HepG2 (cell line): Measurements from ENCODE around the gene MRGPRG. TPM values are rescaled to one million over a fixed set of nuclear protein-coding genes. Genes with fewer than 3 reads are reported as not detected.

Source experiments
- AKAP8 ChIP-seq: sonication (generic); formaldehyde crosslinking; IDR thresholded peaks from 2 replicates; pipeline ENCODE4 v1.5.1; 2020; ENCODE audit warnings: mild to moderate bottlenecking, missing genetic modification reagents
- ARNT ChIP-seq: fragments of 450-650 bp; IDR thresholded peaks from 2 replicates; pipeline ENCODE4 v1.6.1; 2017
- CBX1 ChIP-seq: IDR thresholded peaks from one replicate; pipeline ENCODE4 v1.6.1; 2016; ENCODE audit warnings: antibody characterized with exemption, low read depth
- FOXA1 ChIP-seq, 2 experiments: fragments of 450-650 bp in 1 of 2; sonication (generic) in 1 of 2; formaldehyde crosslinking in 1 of 2; IDR thresholded peaks; 2 replicates each; pipeline versions ENCODE4 v1.4.0 to v1.6.1; 2016 to 2020; ENCODE audit warnings: missing genetic modification reagents in 1 of 2
- GTF2F1 ChIP-seq: fragments of 150-350 bp; IDR thresholded peaks from 2 replicates; pipeline ENCODE4 v1.6.1; 2014; ENCODE audit warnings: low read length
- IRX3 ChIP-seq: sonication (generic); formaldehyde crosslinking; IDR thresholded peaks from 2 replicates; pipeline ENCODE4 v1.8.1; 2023; ENCODE audit warnings: mild to moderate bottlenecking, low read depth, missing genetic modification reagents, borderline replicate concordance
- NBN ChIP-seq: fragments of 450-650 bp; conservative IDR thresholded peaks from 2 replicates; pipeline ENCODE4 v1.6.1; 2017
- RBAK ChIP-seq: sonication (generic); formaldehyde crosslinking; IDR thresholded peaks from 2 replicates; pipeline ENCODE4 v1.5.1; 2020; ENCODE audit warnings: mild to moderate bottlenecking, missing genetic modification reagents
- ZNF569 ChIP-seq: sonication (generic); formaldehyde crosslinking; IDR thresholded peaks from 2 replicates; pipeline ENCODE4 v1.5.0; 2020; ENCODE audit warnings: mild to moderate bottlenecking, missing genetic modification reagents, moderate library complexity, borderline replicate concordance
- ZNF737 ChIP-seq: sonication (generic); formaldehyde crosslinking; IDR thresholded peaks from 2 replicates; pipeline ENCODE4 v1.5.0; 2020; ENCODE audit warnings: missing genetic modification reagents, mild to moderate bottlenecking, borderline replicate concordance
- polyA plus RNA-seq, 8 experiments: library from polyadenylated mRNA; depleted of rRNA in 3 of 8; stranded (reverse) in 7 of 8; unstranded in 1 of 8; fragments of >200 nt; fragmentation: Illumina TruSeq in 4 of 8; extraction: Trizol in 4 of 8; gene quantifications; 2 replicates each; pipeline versions ENCODE4 v1.2.1 to v1.2.3, GENCODE V29; 2011 to 2016; ENCODE audit warnings: low read depth in 4 of 8, missing spikeins in 1 of 8, mixed read lengths in 1 of 8; ENCODE audit not compliant: insufficient read depth in 1 of 8
- total RNA-seq, 5 experiments: library from RNA; depleted of rRNA; stranded (reverse); fragments of >200 nt; fragmentation: Illumina TruSeq; extraction: Trizol; gene quantifications; 2 replicates each; pipeline ENCODE4 v1.2.3, GENCODE V29; 2016; ENCODE audit warnings: low read depth in 1 of 5
- TF ChIP-seq, protein P1 (sequence below): sonication (generic); formaldehyde crosslinking; IDR thresholded peaks from 2 replicates; pipeline ENCODE4 v1.4.0; 2020; ENCODE audit warnings: low read depth, missing genetic modification reagents
- TF ChIP-seq, protein P2 (sequence below): sonication (generic); formaldehyde crosslinking; IDR thresholded peaks from 2 replicates; pipeline ENCODE4 v1.4.0; 2020; ENCODE audit warnings: missing genetic modification reagents, mild to moderate bottlenecking, borderline replicate concordance
- TF ChIP-seq, protein P3 (sequence below), 2 experiments: sonication (generic) in 1 of 2; formaldehyde crosslinking in 1 of 2; IDR thresholded peaks; 2 replicates each; pipeline versions ENCODE4 v1.5.1 to v1.6.1; 2011 to 2020; ENCODE audit warnings: borderline replicate concordance in 1 of 2, low read depth in 1 of 2, low read length in 1 of 2, mild to moderate bottlenecking in 1 of 2, missing genetic modification reagents in 1 of 2, moderate library complexity in 1 of 2

Gene MRGPRG
- total and polyA plus RNA-seq, 2 of the 13 experiments (the other 11 are each of a cell fraction or from before 2014, with no cell fraction given) = not detected

DNA sequence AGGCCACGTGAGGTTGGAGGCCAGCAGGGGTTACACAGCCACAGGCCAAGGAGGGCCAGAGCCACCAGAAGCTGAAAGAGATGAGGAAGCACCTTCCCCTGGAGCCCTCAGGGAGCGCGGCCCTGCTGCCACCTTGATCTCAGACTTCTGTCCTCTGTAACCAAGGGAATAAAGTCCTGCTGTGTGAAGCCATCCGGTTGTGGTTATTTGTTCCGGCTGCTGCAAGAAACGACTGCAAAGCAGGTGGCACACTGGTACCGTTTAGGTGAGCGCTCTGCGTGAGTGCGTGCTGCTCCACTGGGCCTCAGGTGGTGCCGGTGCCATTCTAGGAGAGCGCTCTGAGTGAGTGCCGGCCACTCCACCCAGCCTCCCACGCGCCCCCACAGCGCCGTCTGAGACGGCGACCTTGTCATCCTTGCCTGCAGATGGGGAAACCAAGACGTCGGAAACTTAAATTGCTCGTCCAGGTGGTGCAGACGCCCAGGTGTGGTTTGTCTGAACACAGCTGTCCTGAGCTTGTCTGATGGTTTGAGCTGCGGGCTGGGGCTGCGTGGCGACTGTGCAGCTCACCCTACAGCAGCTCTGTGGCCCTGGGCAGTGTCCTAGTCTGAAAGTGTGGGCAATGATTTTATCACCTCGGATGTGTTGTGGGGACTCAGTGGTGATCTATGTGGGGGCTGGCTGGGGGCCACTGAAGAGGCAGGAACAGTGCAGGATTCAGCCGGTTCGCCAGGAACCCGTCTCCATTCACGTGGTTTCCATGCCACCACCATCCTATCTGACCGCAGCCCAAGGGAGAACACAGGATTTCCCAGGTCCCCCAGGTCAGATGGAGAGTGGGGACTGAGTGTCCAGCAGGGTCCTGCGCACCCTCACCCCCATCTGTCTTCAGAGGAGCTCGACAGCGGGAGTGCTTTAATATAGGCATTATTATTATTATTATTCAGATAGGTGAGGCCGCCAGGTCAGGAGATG, 4.6 kb upstream of the MRGPRG start (continued):
- TF ChIP-seq, protein P1, sequence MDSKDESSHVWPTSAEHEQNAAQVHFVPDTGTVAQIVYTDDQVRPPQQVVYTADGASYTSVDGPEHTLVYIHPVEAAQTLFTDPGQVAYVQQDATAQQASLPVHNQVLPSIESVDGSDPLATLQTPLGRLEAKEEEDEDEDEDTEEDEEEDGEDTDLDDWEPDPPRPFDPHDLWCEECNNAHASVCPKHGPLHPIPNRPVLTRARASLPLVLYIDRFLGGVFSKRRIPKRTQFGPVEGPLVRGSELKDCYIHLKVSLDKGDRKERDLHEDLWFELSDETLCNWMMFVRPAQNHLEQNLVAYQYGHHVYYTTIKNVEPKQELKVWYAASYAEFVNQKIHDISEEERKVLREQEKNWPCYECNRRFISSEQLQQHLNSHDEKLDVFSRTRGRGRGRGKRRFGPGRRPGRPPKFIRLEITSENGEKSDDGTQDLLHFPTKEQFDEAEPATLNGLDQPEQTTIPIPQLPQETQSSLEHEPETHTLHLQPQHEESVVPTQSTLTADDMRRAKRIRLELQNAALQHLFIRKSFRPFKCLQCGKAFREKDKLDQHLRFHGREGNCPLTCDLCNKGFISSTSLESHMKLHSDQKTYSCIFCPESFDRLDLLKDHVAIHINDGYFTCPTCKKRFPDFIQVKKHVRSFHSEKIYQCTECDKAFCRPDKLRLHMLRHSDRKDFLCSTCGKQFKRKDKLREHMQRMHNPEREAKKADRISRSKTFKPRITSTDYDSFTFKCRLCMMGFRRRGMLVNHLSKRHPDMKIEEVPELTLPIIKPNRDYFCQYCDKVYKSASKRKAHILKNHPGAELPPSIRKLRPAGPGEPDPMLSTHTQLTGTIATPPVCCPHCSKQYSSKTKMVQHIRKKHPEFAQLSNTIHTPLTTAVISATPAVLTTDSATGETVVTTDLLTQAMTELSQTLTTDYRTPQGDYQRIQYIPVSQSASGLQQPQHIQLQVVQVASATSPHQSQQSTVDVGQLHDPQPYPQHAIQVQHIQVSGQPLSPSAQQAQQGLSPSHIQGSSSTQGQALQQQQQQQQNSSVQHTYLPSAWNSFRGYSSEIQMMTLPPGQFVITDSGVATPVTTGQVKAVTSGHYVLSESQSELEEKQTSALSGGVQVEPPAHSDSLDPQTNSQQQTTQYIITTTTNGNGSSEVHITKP (CRISPR knock-in tag) = no peak
- TF ChIP-seq ARNT (no peak), CBX1 (no peak), RBAK (CRISPR knock-in tag) (no peak), GTF2F1 (no peak), AKAP8 (no peak), ZNF737 (CRISPR knock-in tag) (no peak), ZNF569 (no peak), NBN (no peak), FOXA1 (IDR thresholded peaks at IDR 0.05) (no peak), FOXA1 (CRISPR knock-in tag; IDR thresholded peaks at IDR 0.05) (no peak), IRX3 (CRISPR knock-in tag) (no peak)
- TF ChIP-seq, protein P2, sequence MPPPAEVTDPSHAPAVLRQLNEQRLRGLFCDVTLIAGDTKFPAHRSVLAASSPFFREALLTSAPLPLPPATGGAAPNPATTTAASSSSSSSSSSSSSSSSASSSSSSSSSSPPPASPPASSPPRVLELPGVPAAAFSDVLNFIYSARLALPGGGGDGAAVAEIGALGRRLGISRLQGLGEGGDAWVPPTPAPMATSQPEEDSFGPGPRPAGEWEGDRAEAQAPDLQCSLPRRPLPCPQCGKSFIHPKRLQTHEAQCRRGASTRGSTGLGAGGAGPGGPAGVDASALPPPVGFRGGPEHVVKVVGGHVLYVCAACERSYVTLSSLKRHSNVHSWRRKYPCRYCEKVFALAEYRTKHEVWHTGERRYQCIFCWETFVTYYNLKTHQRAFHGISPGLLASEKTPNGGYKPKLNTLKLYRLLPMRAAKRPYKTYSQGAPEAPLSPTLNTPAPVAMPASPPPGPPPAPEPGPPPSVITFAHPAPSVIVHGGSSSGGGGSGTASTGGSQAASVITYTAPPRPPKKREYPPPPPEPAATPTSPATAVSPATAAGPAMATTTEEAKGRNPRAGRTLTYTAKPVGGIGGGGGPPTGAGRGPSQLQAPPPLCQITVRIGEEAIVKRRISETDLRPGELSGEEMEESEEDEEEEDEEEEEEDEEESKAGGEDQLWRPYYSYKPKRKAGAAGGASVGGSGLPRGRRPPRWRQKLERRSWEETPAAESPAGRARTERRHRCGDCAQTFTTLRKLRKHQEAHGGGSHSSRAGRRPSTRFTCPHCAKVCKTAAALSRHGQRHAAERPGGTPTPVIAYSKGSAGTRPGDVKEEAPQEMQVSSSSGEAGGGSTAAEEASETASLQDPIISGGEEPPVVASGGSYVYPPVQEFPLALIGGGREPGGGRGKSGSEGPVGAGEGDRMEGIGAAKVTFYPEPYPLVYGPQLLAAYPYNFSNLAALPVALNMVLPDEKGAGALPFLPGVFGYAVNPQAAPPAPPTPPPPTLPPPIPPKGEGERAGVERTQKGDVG (CRISPR knock-in tag) = no peak
- TF ChIP-seq, protein P3, sequence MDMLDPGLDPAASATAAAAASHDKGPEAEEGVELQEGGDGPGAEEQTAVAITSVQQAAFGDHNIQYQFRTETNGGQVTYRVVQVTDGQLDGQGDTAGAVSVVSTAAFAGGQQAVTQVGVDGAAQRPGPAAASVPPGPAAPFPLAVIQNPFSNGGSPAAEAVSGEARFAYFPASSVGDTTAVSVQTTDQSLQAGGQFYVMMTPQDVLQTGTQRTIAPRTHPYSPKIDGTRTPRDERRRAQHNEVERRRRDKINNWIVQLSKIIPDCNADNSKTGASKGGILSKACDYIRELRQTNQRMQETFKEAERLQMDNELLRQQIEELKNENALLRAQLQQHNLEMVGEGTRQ (IDR thresholded peaks at IDR 0.05; ENCODE audit: low read depth, low read length) = no peak
- TF ChIP-seq, protein P3 (CRISPR knock-in tag; IDR thresholded peaks at IDR 0.05; ENCODE audit: borderline replicate concordance) = no peak
